ENCODE results near the gene CCDC66. TPM values are rescaled to one million over a fixed set of nuclear protein-coding genes. Genes with fewer than 3 reads are reported as not detected.
"Not testable (repeated sequence)": the region's sequence is repeated elsewhere in the genome, so short reads cannot be mapped to it uniquely, and the experiment has no call there.

CCDC66 gene
- total RNA-seq, 1 experiment from 2014 or later: 35.7 TPM

DNA sequence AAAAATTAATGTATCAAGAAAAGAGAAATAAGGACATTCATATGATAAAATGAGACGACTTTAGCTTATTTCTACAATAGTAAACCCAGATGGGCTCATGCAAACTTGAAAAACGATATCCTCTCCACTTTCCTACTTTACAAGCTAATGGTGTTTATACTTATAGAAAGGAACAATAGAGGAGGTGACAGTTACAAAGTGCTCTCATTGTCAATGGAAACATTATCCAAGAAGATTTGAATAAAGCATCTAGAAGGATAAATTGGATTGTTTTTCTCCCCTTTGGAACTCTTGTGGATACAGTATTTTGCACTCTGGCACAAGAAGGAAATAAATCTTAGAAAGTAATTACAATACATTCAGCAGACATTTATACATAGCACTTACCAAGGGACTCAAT, 20.2 kb upstream of the CCDC66 start:
- no peaks in the 10 kb centered on the region for H3K4me1 Mint-ChIP-seq (ENCODE audit: low read depth, unreplicated experiment)
- TF ChIP-seq, protein P1, sequence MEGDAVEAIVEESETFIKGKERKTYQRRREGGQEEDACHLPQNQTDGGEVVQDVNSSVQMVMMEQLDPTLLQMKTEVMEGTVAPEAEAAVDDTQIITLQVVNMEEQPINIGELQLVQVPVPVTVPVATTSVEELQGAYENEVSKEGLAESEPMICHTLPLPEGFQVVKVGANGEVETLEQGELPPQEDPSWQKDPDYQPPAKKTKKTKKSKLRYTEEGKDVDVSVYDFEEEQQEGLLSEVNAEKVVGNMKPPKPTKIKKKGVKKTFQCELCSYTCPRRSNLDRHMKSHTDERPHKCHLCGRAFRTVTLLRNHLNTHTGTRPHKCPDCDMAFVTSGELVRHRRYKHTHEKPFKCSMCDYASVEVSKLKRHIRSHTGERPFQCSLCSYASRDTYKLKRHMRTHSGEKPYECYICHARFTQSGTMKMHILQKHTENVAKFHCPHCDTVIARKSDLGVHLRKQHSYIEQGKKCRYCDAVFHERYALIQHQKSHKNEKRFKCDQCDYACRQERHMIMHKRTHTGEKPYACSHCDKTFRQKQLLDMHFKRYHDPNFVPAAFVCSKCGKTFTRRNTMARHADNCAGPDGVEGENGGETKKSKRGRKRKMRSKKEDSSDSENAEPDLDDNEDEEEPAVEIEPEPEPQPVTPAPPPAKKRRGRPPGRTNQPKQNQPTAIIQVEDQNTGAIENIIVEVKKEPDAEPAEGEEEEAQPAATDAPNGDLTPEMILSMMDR (IDR thresholded peaks at IDR 0.05; ENCODE audit: unreplicated experiment): no peak
- CTCF ChIA-PET: no interaction called here
- no peaks in the 10 kb centered on the region for H3K9me3 Mint-ChIP-seq (ENCODE audit: low read depth, unreplicated experiment)
- H3K27ac Mint-ChIP-seq (ENCODE audit: unreplicated experiment): no peak overlapping the region
- DNase-seq: no peak
- intact Hi-C loops (cut with micrococcal nuclease; ENCODE audit: unreplicated experiment): no loop called here
- H3K4me3 Mint-ChIP-seq (ENCODE audit: low read depth, unreplicated experiment): no peak overlapping the region
- no TSS peak for BruUV-seq (replicated peaks)
- peaks cover 35% of the 10 kb centered on the region for H3K27me3 Mint-ChIP-seq (ENCODE audit: unreplicated experiment)
- H3K36me3 Mint-ChIP-seq (ENCODE audit: insufficient read depth, unreplicated experiment): no peaks in the 10 kb centered on the region

GRCh38 chr3:56547486-56547885, 9.5 kb upstream of the CCDC66 start:
- TF ChIP-seq, protein P1 (IDR thresholded peaks at IDR 0.05; ENCODE audit: unreplicated experiment): no peak
- Mint-ChIP-seq H3K27me3 (ENCODE audit: unreplicated experiment) (peaks cover 52% of the 10 kb centered on the region), H3K36me3 (ENCODE audit: insufficient read depth, unreplicated experiment) (no peaks in the 10 kb centered on the region), H3K4me3 (ENCODE audit: low read depth, unreplicated experiment) (no peak overlapping the region), H3K4me1 (ENCODE audit: low read depth, unreplicated experiment) (no peaks in the 10 kb centered on the region), H3K9me3 (ENCODE audit: low read depth, unreplicated experiment) (peaks cover 2% of the 10 kb centered on the region), H3K27ac (ENCODE audit: unreplicated experiment) (no peak overlapping the region)
- CTCF ChIA-PET: interaction anchor here (0.7 kb wide), 1 partner anchor 241 kb away, joined by 3 read pairs; no protein-coding TSS in a partner anchor
- intact Hi-C loops (cut with micrococcal nuclease; ENCODE audit: unreplicated experiment): loop anchor here (2.0 kb wide), 1 partner anchor 207 kb away; no protein-coding TSS in a partner anchor
- no peak for DNase-seq
- BruUV-seq (replicated peaks): no TSS peak

DNA sequence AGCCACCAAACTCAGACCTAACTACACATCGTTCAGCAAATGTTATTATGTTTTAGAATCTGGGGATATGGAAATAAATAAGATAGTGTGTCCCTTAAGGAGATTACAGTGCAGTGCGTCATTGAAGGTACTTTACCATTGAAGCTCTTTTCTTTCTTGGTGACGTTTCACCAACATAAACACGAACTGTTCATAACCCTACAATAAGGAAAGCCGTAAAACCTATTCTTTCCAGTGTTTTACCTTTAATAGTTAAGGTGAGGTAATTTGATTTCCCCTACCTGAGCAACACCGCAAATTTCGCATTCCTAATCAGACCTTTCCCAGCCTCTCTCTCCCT, 826 bp downstream of the CCDC66 start:
- no peak for DNase-seq
- TF ChIP-seq, protein P1 (IDR thresholded peaks at IDR 0.05; ENCODE audit: unreplicated experiment): no peak
- Mint-ChIP-seq H3K9me3 (ENCODE audit: low read depth, unreplicated experiment) (no peaks in the 10 kb centered on the region), H3K36me3 (ENCODE audit: insufficient read depth, unreplicated experiment) (peaks cover 36% of the 10 kb centered on the region), H3K27ac (ENCODE audit: unreplicated experiment) (peak overlapping the region; percentile 92), H3K4me1 (ENCODE audit: low read depth, unreplicated experiment) (peaks cover 9% of the 10 kb centered on the region), H3K4me3 (ENCODE audit: low read depth, unreplicated experiment) (peak overlapping the region; percentile 97), H3K27me3 (ENCODE audit: unreplicated experiment) (peaks cover 30% of the 10 kb centered on the region)
- intact Hi-C loops (cut with micrococcal nuclease; ENCODE audit: unreplicated experiment): loop anchor here (5.0 kb wide), 1 partner anchor 64 kb away; no protein-coding TSS in a partner anchor
- CTCF ChIA-PET: no interaction called here
- BruUV-seq (replicated peaks): no TSS peak

- no peak overlapping the region for H3K27ac Mint-ChIP-seq (ENCODE audit: unreplicated experiment)
- no peak overlapping the region for H3K4me3 Mint-ChIP-seq (ENCODE audit: low read depth, unreplicated experiment)
- BruUV-seq (replicated peaks): no TSS peak
- intact Hi-C loops (cut with micrococcal nuclease; ENCODE audit: unreplicated experiment): no loop called here
- no peaks in the 10 kb centered on the region for H3K27me3 Mint-ChIP-seq (ENCODE audit: unreplicated experiment)
- CTCF ChIA-PET: no interaction called here
- H3K9me3 Mint-ChIP-seq (ENCODE audit: low read depth, unreplicated experiment): no peaks in the 10 kb centered on the region
- TF ChIP-seq, protein P1 (IDR thresholded peaks at IDR 0.05; ENCODE audit: unreplicated experiment): no peak
- H3K4me1 Mint-ChIP-seq (ENCODE audit: low read depth, unreplicated experiment): no peaks in the 10 kb centered on the region
- H3K36me3 Mint-ChIP-seq (ENCODE audit: insufficient read depth, unreplicated experiment): peaks cover 14% of the 10 kb centered on the region
- no peak for DNase-seq
These were observed 16.5 kb downstream of the CCDC66 start for GRCh38 chr3:56573501-56573900.

DNA sequence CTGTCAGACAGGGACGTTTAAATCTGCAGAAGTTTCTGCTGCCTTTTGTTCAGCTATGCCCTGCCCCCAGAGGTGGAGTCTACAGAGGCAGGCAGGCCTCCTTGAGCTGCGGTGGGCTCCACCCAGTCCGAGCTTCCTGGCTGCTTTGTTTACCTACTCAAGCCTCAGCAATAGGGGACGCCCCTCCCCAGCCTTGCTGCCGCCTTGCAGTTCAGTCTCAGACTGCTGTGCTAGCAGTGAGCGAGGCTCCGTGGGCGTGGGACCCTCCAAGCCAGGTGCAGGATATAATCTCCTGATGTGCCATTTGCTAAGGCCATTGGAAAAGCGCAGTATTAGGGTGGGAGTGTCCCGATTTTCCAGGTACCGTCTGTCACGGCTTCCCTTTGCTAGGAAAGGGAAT, 25.0 kb downstream of the CCDC66 start:
- H3K4me1 Mint-ChIP-seq (ENCODE audit: low read depth, unreplicated experiment); DNase-seq; H3K4me3 Mint-ChIP-seq (ENCODE audit: low read depth, unreplicated experiment); H3K27ac Mint-ChIP-seq (ENCODE audit: unreplicated experiment); H3K9me3 Mint-ChIP-seq (ENCODE audit: low read depth, unreplicated experiment); H3K27me3 Mint-ChIP-seq (ENCODE audit: unreplicated experiment); BruUV-seq (replicated peaks); H3K36me3 Mint-ChIP-seq (ENCODE audit: insufficient read depth, unreplicated experiment); intact Hi-C loops (cut with micrococcal nuclease; ENCODE audit: unreplicated experiment): not testable (repeated sequence)
- CTCF ChIA-PET: interaction anchor here (1.1 kb wide), 1 partner anchor 11 kb away, joined by 4 read pairs; no protein-coding TSS in a partner anchor

DNA sequence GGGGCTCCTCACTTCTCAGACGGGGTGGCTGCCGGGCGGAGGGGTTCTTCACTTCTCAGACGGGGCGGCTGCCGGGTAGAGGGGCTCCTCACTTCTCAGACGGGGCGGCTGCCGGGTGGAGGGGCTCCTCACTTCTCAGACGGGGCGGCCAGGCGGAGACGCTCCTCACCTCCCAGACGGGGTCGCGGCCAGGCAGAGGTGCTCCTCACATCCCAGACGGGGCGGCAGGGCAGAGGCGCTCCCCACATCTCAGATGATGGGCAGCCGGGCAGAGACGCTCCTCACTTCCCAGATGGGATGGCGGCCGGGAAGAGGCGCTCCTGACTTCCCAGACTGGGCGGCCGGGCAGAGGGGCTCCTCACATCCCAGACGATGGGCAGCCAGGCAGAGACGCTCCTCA, 27.3 kb downstream of the CCDC66 start:
- BruUV-seq (replicated peaks); intact Hi-C loops (cut with micrococcal nuclease; ENCODE audit: unreplicated experiment); H3K4me3 Mint-ChIP-seq (ENCODE audit: low read depth, unreplicated experiment); DNase-seq; H3K27ac Mint-ChIP-seq (ENCODE audit: unreplicated experiment); H3K27me3 Mint-ChIP-seq (ENCODE audit: unreplicated experiment); CTCF ChIA-PET; H3K9me3 Mint-ChIP-seq (ENCODE audit: low read depth, unreplicated experiment); H3K4me1 Mint-ChIP-seq (ENCODE audit: low read depth, unreplicated experiment); H3K36me3 Mint-ChIP-seq (ENCODE audit: insufficient read depth, unreplicated experiment): not testable (repeated sequence)
